ENCODE data around the gene ERBB4. TPM values are rescaled to one million over a fixed set of nuclear protein-coding genes. Genes with fewer than 3 reads are reported as not detected.

Gene ERBB4
- total RNA-seq, 4 donors from 2014 or later: 1.6 to 5.7 (median 3.5) TPM

DNA sequence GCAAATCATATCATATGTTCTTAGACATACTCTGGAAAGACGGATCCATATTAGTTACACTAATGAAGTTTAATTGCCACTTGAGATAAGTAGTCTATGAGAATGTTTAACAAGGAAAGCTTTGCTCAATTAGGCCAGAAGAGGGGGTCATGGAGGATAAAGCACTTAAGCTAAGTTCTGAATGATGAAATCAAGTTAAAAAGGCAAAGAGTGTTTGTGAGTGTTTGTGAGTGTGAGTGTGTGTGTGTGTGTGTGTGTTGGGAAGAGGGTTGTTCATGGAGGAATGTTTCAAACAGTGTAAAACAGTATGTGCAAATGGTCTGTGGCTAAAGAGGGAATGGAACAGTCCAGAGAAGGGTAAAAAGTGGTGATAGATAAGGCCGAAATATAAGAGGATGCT lies 360.9 kb downstream of the ERBB4 start:
- H3K36me3 ChIP-seq: no peaks in the 10 kb centered on the region
- H3K4me3 ChIP-seq: no peak overlapping the region
- ATAC-seq (no peak), DNase-seq (no peak)
- H3K27me3 ChIP-seq: no peaks in the 10 kb centered on the region
- in situ Hi-C loops (cut with MboI; ENCODE audit: low sequenced_read_pairs in 4 of 4): no loop called here
- intact Hi-C loops (cut with DNase I; ENCODE audit: low total_unique reads): no loop called here
- no peak overlapping the region for H3K27ac ChIP-seq
- no peaks in the 10 kb centered on the region for H3K9me3 ChIP-seq
- H3K4me1 ChIP-seq: no peaks in the 10 kb centered on the region
- TF ChIP-seq POLR2A (IDR thresholded peaks at IDR 0.05): no peak
- TF ChIP-seq, protein P1, sequence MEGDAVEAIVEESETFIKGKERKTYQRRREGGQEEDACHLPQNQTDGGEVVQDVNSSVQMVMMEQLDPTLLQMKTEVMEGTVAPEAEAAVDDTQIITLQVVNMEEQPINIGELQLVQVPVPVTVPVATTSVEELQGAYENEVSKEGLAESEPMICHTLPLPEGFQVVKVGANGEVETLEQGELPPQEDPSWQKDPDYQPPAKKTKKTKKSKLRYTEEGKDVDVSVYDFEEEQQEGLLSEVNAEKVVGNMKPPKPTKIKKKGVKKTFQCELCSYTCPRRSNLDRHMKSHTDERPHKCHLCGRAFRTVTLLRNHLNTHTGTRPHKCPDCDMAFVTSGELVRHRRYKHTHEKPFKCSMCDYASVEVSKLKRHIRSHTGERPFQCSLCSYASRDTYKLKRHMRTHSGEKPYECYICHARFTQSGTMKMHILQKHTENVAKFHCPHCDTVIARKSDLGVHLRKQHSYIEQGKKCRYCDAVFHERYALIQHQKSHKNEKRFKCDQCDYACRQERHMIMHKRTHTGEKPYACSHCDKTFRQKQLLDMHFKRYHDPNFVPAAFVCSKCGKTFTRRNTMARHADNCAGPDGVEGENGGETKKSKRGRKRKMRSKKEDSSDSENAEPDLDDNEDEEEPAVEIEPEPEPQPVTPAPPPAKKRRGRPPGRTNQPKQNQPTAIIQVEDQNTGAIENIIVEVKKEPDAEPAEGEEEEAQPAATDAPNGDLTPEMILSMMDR (IDR thresholded peaks at IDR 0.05 in 4 of 5, conservative IDR thresholded peaks at IDR 0.05 in 1 of 5): no peak

DNA sequence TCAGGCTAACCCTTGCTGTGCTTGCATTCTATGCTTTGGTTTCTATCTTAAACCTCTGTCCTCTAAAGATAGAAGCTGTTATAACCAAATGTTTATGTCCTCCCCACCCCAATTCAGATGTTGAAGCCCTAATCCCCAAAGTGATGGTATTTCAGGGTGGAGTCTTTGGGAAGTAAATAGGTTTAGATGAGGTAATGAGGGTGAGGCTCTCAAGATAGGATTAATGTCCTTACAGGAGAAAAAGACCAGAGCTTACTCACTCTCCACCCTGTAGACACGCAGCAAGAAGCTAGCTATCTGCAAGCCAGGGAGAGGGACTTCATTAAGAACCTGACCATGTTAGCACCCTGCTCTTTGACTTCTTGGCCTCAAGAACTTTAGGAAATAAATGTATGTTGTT lies 362.5 kb downstream of the ERBB4 start:
- ATAC-seq: no peak
- no peak for DNase-seq
- H3K27ac ChIP-seq: no peak overlapping the region
- intact Hi-C loops (cut with DNase I; ENCODE audit: low total_unique reads) (no loop called here), in situ Hi-C loops (cut with MboI; ENCODE audit: low sequenced_read_pairs in 4 of 4) (no loop called here)
- H3K36me3 ChIP-seq: no peaks in the 10 kb centered on the region
- no peak overlapping the region for H3K4me3 ChIP-seq
- no peak for TF ChIP-seq POLR2A (IDR thresholded peaks at IDR 0.05)
- TF ChIP-seq, protein P1 (IDR thresholded peaks at IDR 0.05 in 4 of 5, conservative IDR thresholded peaks at IDR 0.05 in 1 of 5): no peak
- H3K9me3 ChIP-seq: no peaks in the 10 kb centered on the region
- no peaks in the 10 kb centered on the region for H3K4me1 ChIP-seq
- H3K27me3 ChIP-seq: no peaks in the 10 kb centered on the region

DNA sequence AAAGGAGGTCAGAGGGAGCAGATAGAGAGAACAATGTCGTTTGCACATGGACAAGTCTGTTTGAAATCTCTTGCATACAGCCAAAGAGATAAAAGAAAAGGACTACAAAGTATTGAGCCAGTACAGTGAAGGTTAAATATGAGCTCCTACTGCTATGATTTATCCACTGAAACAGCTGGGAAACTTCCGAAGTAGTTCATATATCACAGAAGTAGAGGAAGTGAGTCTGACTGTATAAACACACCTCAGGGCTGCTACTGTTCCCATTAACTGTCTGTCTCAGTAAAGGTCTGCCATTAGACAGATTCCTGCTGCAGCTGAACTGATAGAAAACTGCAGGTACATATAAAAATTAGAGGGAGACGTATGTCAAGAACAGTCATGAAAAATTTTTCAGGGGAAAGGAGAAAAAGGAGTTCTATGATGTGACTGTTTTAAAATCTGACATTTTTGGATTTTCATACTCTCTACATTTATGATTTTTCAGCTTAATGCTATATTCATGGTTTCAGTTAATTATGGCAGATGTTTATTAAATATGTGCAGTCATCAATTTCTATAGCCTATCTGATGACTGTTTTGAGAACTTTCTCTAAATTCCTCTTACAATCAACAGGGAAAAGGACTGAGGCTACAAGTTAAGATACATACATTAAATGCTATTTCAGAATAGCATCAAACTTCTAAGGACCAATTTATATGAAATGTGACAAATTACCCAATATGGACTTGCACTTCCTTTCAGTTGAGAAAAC lies 364.7 kb downstream of the ERBB4 start:
- no peak for ATAC-seq
- Histone ChIP-seq H3K27me3 (no peaks in the 10 kb centered on the region), H3K4me3 (no peak overlapping the region), H3K4me1 (no peaks in the 10 kb centered on the region), H3K27ac (no peak overlapping the region), H3K9me3 (no peaks in the 10 kb centered on the region), H3K36me3 (no peaks in the 10 kb centered on the region)
- in situ Hi-C loops (cut with MboI; ENCODE audit: low sequenced_read_pairs in 4 of 4) (no loop called here), intact Hi-C loops (cut with DNase I; ENCODE audit: low total_unique reads) (no loop called here)
- DNase-seq: no peak
- TF ChIP-seq, protein P1 (IDR thresholded peaks at IDR 0.05 in 4 of 5, conservative IDR thresholded peaks at IDR 0.05 in 1 of 5): no peak
- no peak for TF ChIP-seq POLR2A (IDR thresholded peaks at IDR 0.05)

DNA sequence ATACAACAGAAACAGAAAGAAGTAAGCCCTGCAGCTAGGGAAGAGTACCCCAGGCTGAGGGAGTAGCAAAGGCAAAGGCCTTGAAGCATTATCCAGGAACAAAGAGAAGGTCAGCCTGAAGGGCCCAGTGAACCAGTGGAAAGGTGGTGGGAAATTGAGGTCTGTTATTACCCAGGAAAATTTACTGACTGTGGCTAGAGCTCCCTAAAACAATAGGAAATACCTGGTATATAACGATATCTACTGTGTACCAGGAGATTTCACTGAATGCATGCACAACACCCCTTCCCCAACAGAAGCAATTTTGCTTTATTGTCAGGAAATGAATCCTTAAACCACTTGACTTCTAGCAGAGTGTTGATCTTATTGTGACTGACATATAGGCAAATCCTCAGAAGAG lies 365.3 kb downstream of the ERBB4 start:
- intact Hi-C loops (cut with DNase I; ENCODE audit: low total_unique reads): no loop called here

More for the DNA sequence above, 365.3 kb downstream of the ERBB4 start:
- no peaks in the 10 kb centered on the region for H3K27me3 ChIP-seq
- no peak for ATAC-seq
- DNase-seq: no peak
- no peaks in the 10 kb centered on the region for H3K9me3 ChIP-seq
- TF ChIP-seq, protein P1 (IDR thresholded peaks at IDR 0.05 in 4 of 5, conservative IDR thresholded peaks at IDR 0.05 in 1 of 5): no peak
- TF ChIP-seq POLR2A (IDR thresholded peaks at IDR 0.05): no peak
- in situ Hi-C loops (cut with MboI; ENCODE audit: low sequenced_read_pairs in 4 of 4): no loop called here
- no peak overlapping the region for H3K27ac ChIP-seq
- H3K4me3 ChIP-seq: no peak overlapping the region
- H3K36me3 ChIP-seq: no peaks in the 10 kb centered on the region
- no peaks in the 10 kb centered on the region for H3K4me1 ChIP-seq

Data from gastrocnemius medialis (tissue), 4 donors.